Stimulated activated CD4-positive, alpha-beta T cell treated with anti-CD3 and anti-CD28 coated beads, TNF-alpha, amount 100 ng/mL, for 4 hours (primary cell): ENCODE results near the gene NLE1.

Source experiments
- DNase-seq, 3 experiments: peaks; one replicate each; pipeline ENCODE4 v3.0.0-alpha.2; 2020; ENCODE audit warnings: low read depth in 3 of 3

Gene NLE1

DNA sequence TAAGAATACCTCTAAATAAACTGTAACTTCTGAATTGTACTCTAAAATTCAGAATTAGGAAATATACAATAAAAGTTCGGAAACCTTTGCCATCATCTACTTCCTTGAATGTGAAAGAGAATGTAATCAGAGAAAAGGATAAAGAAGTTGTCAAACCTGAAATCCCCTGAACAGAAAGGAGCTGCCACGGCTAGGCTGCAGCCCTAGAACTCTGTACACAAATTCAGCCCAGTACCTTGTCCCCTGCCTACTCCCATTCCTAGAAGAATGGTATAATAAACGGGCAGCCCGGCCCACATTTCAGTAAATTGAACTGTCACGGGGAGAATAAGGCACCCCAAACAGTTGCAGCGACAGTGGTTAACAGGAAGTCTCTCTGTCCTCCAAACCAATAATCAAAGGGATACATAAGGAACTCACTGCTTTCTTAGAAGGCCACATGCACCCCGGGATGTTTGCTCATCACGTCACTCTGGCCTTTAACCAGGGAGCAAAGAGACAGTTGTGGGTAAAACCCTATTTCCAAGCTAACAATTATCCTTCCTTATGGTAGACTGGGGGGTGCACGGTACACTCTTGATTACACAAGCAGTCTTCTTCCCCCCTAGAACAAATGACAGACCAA is 54.3 kb downstream of the NLE1 start:
- DNase-seq: no peak

- DNase-seq: no peak
Observed at GRCh38 chr17:35086931-35087573, 55.1 kb downstream of the NLE1 start.

DNA sequence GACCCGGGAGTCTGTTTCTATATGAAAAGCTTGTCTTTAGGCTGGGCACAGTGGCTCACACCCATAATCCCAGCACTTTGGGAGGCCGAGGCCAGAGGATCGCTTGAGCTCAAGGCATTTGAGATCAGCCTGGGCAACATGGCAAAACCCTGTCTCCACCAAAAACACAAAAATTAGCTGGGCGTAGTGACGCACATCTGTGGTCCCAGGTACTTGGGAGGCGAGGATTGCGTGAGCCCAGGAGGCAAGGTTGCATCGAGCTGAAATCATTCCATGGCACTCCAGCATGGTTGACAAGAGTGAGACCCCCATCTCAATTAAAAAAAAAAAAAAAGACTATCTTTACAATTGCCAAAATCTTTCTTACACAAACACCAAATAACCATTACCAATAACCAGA is 55.9 kb downstream of the NLE1 start:
- DNase-seq: no peak

- DNase-seq: no peak
Observed at GRCh38 chr17:35084987-35085386, 57.1 kb downstream of the NLE1 start.

GRCh38 chr17:35083071-35083470 is 59.0 kb downstream of the NLE1 start:
- no peak for DNase-seq

- no peak for DNase-seq
Observed at GRCh38 chr17:35082073-35082657, 59.9 kb downstream of the NLE1 start.

- DNase-seq: no peak
Observed at GRCh38 chr17:35081638-35082037, 60.5 kb downstream of the NLE1 start.

- no peak for DNase-seq
Observed at GRCh38 chr17:35080536-35080935, 61.6 kb downstream of the NLE1 start.

- DNase-seq: no peak
Observed at GRCh38 chr17:35079547-35080423, 62.3 kb downstream of the NLE1 start.
